ENCODE data around the gene YARS1.
A peak's percentile ranks its signal among the peaks of the same experiment; 100 is the strongest.

The YARS1 gene

DNA sequence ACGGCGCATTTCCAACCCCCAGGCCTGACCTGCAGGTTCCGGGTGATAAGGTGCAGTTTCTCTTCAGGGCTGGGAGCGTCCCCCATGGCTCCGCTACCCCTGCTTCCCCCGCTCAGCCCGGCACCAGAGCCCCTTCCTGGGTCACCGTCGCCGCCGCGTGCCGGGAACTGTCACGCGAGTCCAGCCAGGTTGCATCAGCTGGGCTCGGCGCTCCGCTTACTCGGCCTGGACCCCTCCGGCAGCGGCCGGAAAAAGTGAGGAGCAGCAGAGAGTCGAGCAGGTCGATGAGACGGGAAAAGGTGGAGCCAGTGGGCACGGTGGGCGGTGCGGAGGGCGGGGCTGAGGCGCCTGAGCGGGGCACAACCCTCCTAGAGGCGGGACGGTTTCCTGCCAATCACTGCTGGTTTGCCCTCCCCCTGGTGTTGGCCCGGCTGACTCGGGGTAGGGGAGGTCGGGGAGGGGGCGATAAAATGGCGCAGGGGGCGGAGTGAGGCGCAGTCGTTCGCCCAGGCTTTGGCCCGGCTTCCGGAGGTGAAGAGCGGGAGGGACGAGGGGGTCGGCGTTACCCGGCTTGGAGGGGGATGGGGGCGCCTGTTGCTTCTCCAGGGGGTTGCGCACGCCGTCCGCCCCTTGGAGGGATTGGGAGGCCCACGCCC is at the start of gene YARS1, which contains the start of gene S100PBP:
Gene YARS1, minus strand, starts transcription at position 200 of the 656 bp plus-strand sequence. Its CDS starts 114 bp downstream, at position 86.
Gene S100PBP, plus strand, starts transcription at position 495 of the 656 bp plus-strand sequence. CDS start 8,447 bp downstream, outside the sequence.
- DNase-seq (ENCODE audit: low spot score), result peak; percentile 97

- DNase-seq (ENCODE audit: low spot score), result no peak
Measured at GRCh38 chr1:32865639-32866405, 48.7 kb upstream of the YARS1 start.

GRCh38 chr1:32864375-32865019 is 47.3 kb upstream of the YARS1 start:
- DNase-seq (ENCODE audit: low spot score), result no peak

GRCh38 chr1:32863881-32864245 is 46.7 kb upstream of the YARS1 start:
- DNase-seq (ENCODE audit: low spot score), result no peak

DNA sequence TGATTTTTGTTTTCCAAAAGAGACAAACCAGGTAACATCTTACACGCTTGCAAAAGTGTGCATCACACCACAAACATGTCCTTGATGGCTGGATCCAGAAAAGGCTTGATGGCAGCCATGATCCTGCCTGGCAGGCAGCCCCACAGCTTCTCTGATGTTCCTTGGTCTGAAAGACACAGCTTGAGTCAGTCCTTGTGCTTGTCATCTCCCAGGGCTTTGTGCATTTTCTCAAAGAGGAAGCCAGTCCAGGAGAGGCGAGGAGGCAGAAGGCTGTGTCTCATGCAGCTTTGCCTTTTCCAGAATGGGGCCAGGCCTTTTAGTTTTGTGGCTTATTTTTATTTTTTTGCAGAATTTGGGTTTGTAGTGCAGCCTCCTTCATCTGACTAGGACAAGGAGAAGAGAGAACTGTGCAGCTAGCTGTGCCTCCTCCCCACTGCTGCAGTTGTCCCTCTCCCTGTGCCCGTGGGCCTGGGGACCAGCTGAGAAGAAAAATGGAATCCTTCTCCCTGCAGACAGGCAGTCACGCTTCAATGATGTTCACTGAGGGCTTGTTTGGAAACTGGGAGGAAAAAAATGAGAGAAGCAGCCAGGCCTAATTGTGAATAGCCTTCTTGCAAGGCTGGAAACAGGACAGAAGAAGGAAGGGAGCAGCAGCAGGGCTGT is 46.2 kb upstream of the YARS1 start:
- DNase-seq (ENCODE audit: low spot score), result no peak

- no peak for DNase-seq (ENCODE audit: low spot score)
Measured at GRCh38 chr1:32861904-32862695, 44.9 kb upstream of the YARS1 start.

DNA sequence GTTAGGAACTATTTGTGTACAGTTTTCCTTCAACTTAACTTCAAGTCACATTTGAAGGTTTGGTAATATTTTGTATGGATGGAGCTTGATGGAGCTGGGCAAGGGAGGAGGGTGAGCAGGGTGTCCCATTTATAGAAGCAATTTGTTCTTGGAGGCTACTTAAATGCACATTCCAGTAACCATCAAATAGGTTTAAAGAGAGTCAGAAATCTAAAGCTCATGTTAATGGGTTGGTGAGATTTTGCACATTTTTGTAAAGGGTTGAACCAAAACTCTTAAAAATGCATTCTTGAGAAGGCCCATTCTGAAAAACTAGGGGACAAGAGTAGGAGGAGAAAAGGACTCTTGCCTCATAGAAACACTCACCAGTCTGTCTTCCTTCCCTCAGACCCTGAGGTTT is 43.4 kb upstream of the YARS1 start:
- DNase-seq (ENCODE audit: low spot score), result no peak

DNA sequence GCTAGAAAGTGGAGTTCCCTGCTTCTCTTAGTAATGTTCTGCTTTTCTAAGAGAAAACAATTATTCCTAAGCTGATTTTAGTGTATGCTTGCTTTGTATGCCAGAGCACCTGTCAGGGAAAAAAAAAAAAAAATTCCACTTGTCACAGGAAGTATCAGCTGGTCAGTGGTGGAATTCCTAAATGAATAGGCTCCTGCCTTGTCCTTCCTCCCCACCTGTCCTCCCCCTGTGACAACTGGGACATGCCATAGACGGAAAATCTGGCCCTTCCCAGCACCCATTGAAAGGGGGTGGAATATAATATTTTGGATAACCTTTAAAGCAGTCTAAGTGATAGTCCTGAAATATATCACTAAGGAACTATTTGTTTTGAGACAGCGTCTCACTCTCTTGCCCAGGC is 42.8 kb upstream of the YARS1 start:
- DNase-seq (ENCODE audit: low spot score), result no peak

DNA sequence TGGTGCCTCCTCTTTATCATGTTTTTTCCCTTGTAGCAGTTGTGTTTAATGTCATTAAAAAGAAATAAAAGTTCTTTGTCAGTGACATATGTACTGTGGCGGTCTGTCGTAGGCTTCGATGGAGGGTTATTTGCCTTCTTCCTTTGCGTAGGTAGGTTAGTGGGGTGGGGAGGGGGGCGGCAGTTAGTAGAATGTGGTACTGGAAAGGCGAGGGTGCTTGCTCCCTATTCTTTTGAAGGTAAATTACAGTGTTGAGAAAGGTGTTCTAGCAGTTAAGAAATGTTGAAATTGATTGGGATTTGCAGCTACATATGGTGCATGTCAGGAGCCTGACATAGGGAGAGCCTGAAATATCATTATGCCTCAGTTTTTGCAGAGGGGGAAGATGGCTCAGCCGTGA is 41.6 kb upstream of the YARS1 start:
- no peak for DNase-seq (ENCODE audit: low spot score)

GRCh38 chr1:32858136-32858535 is 41.0 kb upstream of the YARS1 start:
- no peak for DNase-seq (ENCODE audit: low spot score)

DNA sequence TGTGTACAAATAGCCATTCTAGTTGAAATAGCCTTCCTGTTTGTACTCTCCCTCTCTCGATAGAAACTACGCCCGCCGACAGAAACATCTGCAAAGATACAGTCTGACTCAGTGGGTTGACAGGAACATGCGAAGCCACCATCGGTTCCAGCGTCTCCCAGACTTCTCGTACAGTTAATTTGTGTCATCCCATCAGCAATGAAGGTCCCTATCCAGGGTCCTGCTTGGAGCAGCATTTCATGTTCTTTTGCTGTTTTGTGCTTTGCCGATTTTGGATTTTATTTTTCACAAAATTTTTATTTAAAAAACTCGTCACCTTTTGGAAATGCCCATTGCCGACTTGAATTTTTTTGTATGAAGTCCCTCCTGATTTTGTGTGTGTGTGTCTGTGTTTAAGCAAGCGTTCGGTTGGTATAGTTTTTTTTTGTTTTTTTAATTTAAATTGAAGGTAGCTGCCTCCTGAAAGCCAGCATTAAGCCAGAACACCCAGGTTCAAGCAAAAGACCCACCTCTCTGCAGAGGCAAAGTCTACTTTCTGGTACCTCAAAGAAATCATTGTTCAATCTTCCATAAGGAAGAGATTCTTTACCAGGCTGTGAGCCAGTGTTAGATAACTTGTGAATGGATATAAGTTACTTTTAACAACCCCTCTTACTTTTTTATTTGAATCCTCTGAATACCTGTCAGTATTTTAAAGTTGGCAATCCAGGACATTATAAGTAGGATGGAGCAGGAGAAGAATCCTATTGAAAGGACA is 38.9 kb upstream of the YARS1 start:
- DNase-seq (ENCODE audit: low spot score), result no peak

- DNase-seq (ENCODE audit: low spot score), result no peak
Measured at GRCh38 chr1:32848354-32849063, 31.4 kb upstream of the YARS1 start.

DNA sequence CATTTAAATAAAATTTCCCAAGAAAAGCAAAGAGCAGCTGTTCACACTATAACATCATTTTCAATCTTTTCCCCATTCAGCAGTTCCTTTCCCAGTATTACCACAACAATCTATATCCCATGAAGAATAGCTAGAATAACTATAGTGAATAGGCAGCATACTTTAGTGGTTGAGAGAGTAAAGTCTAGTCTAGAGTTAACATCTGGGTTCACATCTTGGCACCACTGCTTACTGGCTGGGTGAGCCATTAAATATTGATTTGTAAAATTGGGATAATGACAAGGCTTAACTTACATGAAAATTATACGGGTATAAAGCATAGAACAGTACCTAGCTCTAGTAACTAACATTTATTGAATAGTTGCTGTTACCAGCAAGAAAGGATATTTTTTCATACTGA is 14.7 kb upstream of the YARS1 start:
- no peak for DNase-seq (ENCODE audit: low spot score)

- no peak for DNase-seq (ENCODE audit: low spot score)
Measured at GRCh38 chr1:32830092-32830852, 13.1 kb upstream of the YARS1 start.

GRCh38 chr1:32828341-32828740 is 11.2 kb upstream of the YARS1 start:
- no peak for DNase-seq (ENCODE audit: low spot score)

DNA sequence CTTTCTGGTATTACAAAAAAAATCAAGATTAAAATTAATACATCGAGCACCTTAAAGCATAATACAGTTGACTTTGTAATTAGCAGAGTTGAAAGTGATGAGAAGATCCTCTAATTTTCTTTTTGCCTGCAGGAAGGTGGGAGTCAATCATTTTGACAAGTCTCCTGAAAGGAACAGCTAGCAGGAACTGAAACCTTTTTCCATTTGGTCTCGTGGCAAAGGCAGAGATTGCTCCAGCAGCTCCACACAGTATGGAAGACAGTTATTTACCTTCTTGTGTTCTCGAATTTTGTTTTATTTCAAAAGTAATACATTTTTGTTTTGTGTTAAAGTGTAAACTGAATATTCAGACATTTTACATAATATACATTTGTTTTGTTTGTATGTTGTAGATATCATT is 8.0 kb upstream of the YARS1 start:
- no peak for DNase-seq (ENCODE audit: low spot score)

DNA sequence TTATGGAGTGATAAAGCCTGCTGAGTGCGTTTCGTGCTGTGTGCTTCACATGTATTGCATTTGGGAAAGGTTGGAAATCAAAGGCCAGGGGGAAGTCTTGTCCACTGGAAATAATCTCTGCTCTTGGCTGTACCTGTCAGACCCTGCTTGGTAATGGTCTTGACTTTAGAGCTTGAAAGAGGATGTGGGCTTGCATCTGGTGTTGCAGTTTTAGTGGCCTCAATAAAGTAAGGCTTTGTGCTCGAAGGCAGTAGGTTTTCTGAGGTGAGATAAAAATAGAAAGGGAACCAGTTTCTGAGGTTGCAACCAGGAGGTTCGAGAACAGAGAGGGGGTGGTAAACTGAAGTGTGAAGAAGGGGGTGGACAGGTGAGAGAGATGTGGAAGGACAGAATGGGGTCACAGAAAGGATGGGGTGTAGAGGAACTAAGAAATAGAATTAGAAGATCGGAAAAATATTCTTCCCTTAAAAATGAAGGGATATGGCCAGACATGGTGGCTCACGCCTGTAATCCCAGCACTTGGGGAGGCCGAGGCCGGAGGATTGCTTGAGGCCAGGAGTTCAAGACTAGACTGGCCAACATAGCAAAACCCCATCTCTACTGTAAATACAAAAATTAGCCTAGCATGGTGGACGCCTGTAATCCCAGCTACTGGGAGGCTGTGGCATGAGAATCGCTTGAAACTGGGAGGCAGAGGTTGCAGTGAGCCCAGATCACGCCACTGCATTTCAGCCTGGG is 1.8 kb upstream of the YARS1 start:
- DNase-seq (ENCODE audit: low spot score), result no peak

DNA sequence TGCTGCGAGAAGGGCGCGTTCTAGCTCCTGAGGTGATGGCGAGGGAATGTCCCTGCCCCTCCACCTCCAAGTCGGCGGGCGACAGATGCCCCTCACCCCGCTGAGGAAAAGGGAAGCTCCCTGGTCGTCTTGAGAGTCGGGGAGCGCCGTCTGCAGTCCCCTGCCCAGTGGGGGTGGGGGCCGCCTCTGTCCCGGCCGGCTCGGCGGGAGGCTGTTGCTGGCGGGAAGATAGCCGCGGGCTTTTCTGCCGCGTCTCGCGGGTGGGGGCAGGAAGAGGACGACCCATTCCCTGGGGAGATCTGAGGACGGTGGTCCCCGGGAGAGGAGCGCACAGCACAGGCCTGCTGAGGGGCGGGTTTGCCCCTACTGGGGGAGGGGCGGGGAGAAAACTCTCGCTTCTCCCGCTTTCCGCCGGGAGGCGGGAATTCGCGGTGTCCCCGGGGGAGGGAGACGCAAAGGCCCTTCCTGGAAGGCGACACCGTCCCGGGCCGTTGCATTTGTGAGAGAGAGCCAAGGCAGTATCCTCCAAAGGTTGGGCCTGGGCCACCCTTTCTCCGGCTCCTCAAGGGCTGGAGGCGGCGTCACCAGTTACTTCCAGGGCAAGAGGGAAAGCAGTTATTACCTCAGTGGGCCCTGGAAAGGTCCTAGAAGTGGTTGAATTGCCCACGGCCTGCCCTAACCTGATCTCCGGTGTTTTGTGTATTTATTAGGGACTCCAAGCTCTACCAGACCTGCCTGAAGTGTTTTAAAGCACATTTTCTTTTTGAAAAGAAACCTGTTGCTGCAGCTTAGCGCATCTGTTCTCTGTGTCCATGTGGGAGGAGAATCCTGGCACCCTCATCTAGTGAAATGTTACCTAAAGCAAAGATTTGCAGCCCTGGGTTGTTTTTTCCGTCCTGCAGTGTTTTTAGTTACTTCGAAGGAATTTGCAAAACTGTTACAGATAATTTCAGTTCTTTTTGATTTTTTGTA is 943 bp upstream of the YARS1 start:
- DNase-seq (ENCODE audit: low spot score), result peak; percentile 39
